Liver (tissue), 9 donors: ENCODE measurements around the gene SMIM36. TPM values are rescaled to one million over a fixed set of nuclear protein-coding genes. Genes with fewer than 3 reads are reported as not detected.
"Not testable (repeated sequence)": the region's sequence is repeated elsewhere in the genome, so short reads cannot be mapped to it uniquely, and the experiment has no call there.

Source experiments
- DNase-seq: peaks from one replicate; pipeline ENCODE4 v3.0.0-alpha.2; 2017; ENCODE audit warnings: low spot score
- H3K27ac ChIP-seq, 2 donors: one replicate each; pipeline ENCODE4 v1.7.0; 2013; ENCODE audit warnings: inconsistent platforms in 2 of 2, low read length in 2 of 2, control low read depth in 1 of 2, low read depth in 1 of 2, mild to moderate bottlenecking in 1 of 2
- H3K27me3 ChIP-seq, 4 donors: one replicate each; pipeline versions ENCODE4 v1.6.1 to v1.7.0; 2013; ENCODE audit warnings: low read length in 3 of 4, inconsistent platforms in 1 of 4, mild to moderate bottlenecking in 1 of 4, moderate library complexity in 1 of 4; ENCODE audit not compliant: control insufficient read depth in 4 of 4, insufficient read depth in 4 of 4
- H3K36me3 ChIP-seq, 4 donors: one replicate each; pipeline versions ENCODE4 v1.6.1 to v1.7.0; 2013; ENCODE audit warnings: low read length in 3 of 4, mild to moderate bottlenecking in 3 of 4, low read depth in 1 of 4, moderate library complexity in 1 of 4; ENCODE audit not compliant: control insufficient read depth in 4 of 4, insufficient read depth in 3 of 4
- H3K4me1 ChIP-seq, 4 donors: one replicate each; pipeline versions ENCODE4 v1.6.1 to v1.7.0; 2013; ENCODE audit warnings: low read length in 3 of 4, mild to moderate bottlenecking in 3 of 4, moderate library complexity in 1 of 4; ENCODE audit not compliant: control insufficient read depth in 4 of 4, insufficient read depth in 4 of 4
- H3K4me3 ChIP-seq, 3 donors: one replicate each; pipeline versions ENCODE4 v1.6.1 to v1.7.0; 2013; ENCODE audit warnings: low read length in 3 of 3, control low read depth in 1 of 3, low read depth in 1 of 3, mild to moderate bottlenecking in 1 of 3
- H3K9ac ChIP-seq, 2 donors: one replicate each; pipeline ENCODE4 v1.7.0; 2013; ENCODE audit warnings: low read length in 2 of 2, mild to moderate bottlenecking in 2 of 2, moderate library complexity in 2 of 2, control low read depth in 1 of 2, low read depth in 1 of 2
- H3K9me3 ChIP-seq, 4 donors: one replicate each; pipeline versions ENCODE4 v1.6.1 to v1.7.0; 2013; ENCODE audit warnings: low read length in 3 of 4; ENCODE audit not compliant: control insufficient read depth in 4 of 4
- EGR1 ChIP-seq, 2 donors: IDR thresholded peaks; 2 replicates each; pipeline ENCODE4 v1.6.1; 2016 to 2018; ENCODE audit warnings: antibody characterized with exemption in 2 of 2, low read depth in 2 of 2
- FOXA1 ChIP-seq: IDR thresholded peaks from 2 replicates; pipeline ENCODE4 v1.6.1; 2016; ENCODE audit warnings: antibody characterized with exemption
- FOXA2 ChIP-seq: IDR thresholded peaks from 2 replicates; pipeline ENCODE4 v1.6.1; 2016; ENCODE audit warnings: antibody characterized with exemption
- GABPA ChIP-seq, 2 donors: IDR thresholded peaks in 1 of 2; conservative IDR thresholded peaks in 1 of 2; 2 replicates each; pipeline ENCODE4 v1.6.1; 2016; ENCODE audit warnings: antibody characterized with exemption in 2 of 2, mild to moderate bottlenecking in 1 of 2, moderate library complexity in 1 of 2
- HNF4A ChIP-seq, 2 donors: conservative IDR thresholded peaks; 2 replicates each; pipeline ENCODE4 v1.6.1; 2016; ENCODE audit warnings: antibody characterized with exemption in 2 of 2, mild to moderate bottlenecking in 2 of 2
- HNF4G ChIP-seq: IDR thresholded peaks from 2 replicates; pipeline ENCODE4 v1.6.1; 2016; ENCODE audit warnings: antibody characterized with exemption
- JUND ChIP-seq, 2 donors: IDR thresholded peaks; 2 replicates each; pipeline ENCODE4 v1.6.1; 2016; ENCODE audit warnings: antibody characterized with exemption in 2 of 2
- NR2F2 ChIP-seq: IDR thresholded peaks from 2 replicates; pipeline ENCODE4 v1.6.1; 2016; ENCODE audit warnings: antibody characterized with exemption
- RAD21 ChIP-seq, 2 donors: IDR thresholded peaks; 2 replicates each; pipeline ENCODE4 v1.6.1; 2016; ENCODE audit warnings: antibody characterized with exemption in 2 of 2, mild to moderate bottlenecking in 2 of 2
- RXRA ChIP-seq, 2 donors: IDR thresholded peaks; 2 replicates each; pipeline ENCODE4 v1.6.1; 2017 to 2018; ENCODE audit warnings: antibody characterized with exemption in 2 of 2, mild to moderate bottlenecking in 1 of 2
- SP1 ChIP-seq: IDR thresholded peaks from 2 replicates; pipeline ENCODE4 v1.6.1; 2018; ENCODE audit warnings: antibody characterized with exemption, mild to moderate bottlenecking
- TAF1 ChIP-seq: conservative IDR thresholded peaks from 2 replicates; pipeline ENCODE4 v1.6.1; 2016; ENCODE audit warnings: antibody characterized with exemption, mild to moderate bottlenecking
- YY1 ChIP-seq: IDR thresholded peaks from 2 replicates; pipeline ENCODE4 v1.6.1; 2016; ENCODE audit warnings: antibody characterized with exemption, mild to moderate bottlenecking
- WGBS: extraction: QIAGEN DNeasy Blood & Tissue Kit; methylation state at CpG from one replicate; pipeline ENCODE4 v1.1.7; 2013; 5-methylcytosine and 5-hydroxymethylcytosine counted together
- polyA plus RNA-seq, 2 donors: library from polyadenylated mRNA; stranded (reverse) in 1 of 2; unstranded in 1 of 2; fragments of 200-250 nt in 1 of 2; fragments of >200 nt in 1 of 2; fragmentation: Nextera tagmentation in 1 of 2; extraction: Ambion mirVana in 1 of 2; gene quantifications; one replicate each; pipeline versions ENCODE4 v1.2.1 to v1.2.3, GENCODE V29; 2013 to 2015
- total RNA-seq, 2 donors: library from RNA; depleted of rRNA; stranded (reverse); fragments of >200 nt; gene quantifications; one replicate each; pipeline ENCODE4 v1.2.3, GENCODE V29; 2014
- TF ChIP-seq, protein P1 (sequence below): IDR thresholded peaks from 2 replicates; pipeline ENCODE4 v1.6.1; 2016; ENCODE audit warnings: antibody characterized with exemption, mild to moderate bottlenecking
- TF ChIP-seq, protein P2 (sequence below): IDR thresholded peaks from 2 replicates; pipeline ENCODE4 v1.6.1; 2016; ENCODE audit warnings: antibody characterized with exemption
- TF ChIP-seq, protein P3 (sequence below): IDR thresholded peaks from 2 replicates; pipeline ENCODE4 v1.6.1; 2016; ENCODE audit warnings: antibody characterized with exemption
- TF ChIP-seq, protein P4 (sequence below): IDR thresholded peaks from 2 replicates; pipeline ENCODE4 v1.6.1; 2016; ENCODE audit warnings: antibody characterized with exemption
- TF ChIP-seq, protein P5 (sequence below): fragments of 150-350 bp; IDR thresholded peaks from 2 replicates; pipeline ENCODE4 v1.5.1; 2017; ENCODE audit warnings: improper control_type of control experiment, low read depth, low read length; ENCODE audit not compliant: missing input control
- donor health status: healthy.
- donor health status: healthy.
- donor health status: healthy.
- donor health status: healthy.
- donor health status: healthy.

The SMIM36 gene
- total and polyA plus RNA-seq, 4 donors: not detected

DNA sequence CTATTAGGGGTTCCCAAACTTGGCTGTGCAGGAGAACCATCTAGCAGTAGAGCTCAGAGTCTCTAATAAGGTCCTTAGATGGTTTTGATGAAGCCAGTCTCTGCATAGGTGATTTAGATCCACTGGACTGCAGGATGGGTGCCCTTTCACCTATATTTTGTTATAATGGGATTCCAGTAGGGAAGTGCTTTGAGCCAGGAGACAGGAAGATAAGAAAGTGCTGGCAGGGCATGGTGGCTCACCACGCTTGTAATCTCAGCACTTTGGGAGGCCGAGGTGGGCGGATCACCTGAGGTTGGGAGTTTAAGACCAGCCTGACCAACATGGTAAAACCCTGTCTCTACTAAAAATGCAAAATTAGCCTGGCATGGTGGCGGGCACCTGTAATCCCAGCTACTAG is 45.5 kb downstream of the SMIM36 start:
- not testable (repeated sequence) for H3K27ac ChIP-seq, DNase-seq, H3K27me3 ChIP-seq, H3K36me3 ChIP-seq, H3K4me1 ChIP-seq, H3K4me3 ChIP-seq, H3K9me3 ChIP-seq, H3K9ac ChIP-seq
- WGBS: 89% methylated on average over 4 of the region's 4 CpGs

DNA sequence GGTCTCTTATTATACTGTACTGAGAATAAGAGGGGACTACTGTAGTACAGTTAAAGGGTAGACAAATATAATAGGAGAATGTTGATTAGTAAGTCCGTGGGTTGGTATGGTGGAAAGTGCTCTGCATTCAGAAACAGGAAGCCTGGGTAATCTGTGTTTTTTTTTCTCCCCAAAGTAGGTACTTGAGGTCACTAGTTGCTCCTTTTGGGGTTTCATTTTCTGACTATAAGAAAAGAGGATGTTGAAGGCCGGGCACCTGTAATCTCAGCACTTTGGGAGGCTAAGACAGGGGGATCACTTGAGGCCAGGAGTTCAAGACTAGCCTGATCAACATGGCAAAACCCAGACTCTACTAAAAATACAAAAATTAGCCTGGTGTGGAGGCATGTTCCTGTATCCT is 47.7 kb downstream of the SMIM36 start:
- H3K27ac ChIP-seq: no peak overlapping the region

More for the DNA sequence above, 47.7 kb downstream of the SMIM36 start:
- H3K4me1 ChIP-seq: no peaks in the 10 kb centered on the region
- no peaks in the 10 kb centered on the region for H3K9me3 ChIP-seq
- TF ChIP-seq, protein P1, sequence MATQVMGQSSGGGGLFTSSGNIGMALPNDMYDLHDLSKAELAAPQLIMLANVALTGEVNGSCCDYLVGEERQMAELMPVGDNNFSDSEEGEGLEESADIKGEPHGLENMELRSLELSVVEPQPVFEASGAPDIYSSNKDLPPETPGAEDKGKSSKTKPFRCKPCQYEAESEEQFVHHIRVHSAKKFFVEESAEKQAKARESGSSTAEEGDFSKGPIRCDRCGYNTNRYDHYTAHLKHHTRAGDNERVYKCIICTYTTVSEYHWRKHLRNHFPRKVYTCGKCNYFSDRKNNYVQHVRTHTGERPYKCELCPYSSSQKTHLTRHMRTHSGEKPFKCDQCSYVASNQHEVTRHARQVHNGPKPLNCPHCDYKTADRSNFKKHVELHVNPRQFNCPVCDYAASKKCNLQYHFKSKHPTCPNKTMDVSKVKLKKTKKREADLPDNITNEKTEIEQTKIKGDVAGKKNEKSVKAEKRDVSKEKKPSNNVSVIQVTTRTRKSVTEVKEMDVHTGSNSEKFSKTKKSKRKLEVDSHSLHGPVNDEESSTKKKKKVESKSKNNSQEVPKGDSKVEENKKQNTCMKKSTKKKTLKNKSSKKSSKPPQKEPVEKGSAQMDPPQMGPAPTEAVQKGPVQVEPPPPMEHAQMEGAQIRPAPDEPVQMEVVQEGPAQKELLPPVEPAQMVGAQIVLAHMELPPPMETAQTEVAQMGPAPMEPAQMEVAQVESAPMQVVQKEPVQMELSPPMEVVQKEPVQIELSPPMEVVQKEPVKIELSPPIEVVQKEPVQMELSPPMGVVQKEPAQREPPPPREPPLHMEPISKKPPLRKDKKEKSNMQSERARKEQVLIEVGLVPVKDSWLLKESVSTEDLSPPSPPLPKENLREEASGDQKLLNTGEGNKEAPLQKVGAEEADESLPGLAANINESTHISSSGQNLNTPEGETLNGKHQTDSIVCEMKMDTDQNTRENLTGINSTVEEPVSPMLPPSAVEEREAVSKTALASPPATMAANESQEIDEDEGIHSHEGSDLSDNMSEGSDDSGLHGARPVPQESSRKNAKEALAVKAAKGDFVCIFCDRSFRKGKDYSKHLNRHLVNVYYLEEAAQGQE: no peak
- TF ChIP-seq, protein P2, sequence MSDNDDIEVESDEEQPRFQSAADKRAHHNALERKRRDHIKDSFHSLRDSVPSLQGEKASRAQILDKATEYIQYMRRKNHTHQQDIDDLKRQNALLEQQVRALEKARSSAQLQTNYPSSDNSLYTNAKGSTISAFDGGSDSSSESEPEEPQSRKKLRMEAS: no peak
- TF ChIP-seq JUND (IDR thresholded peaks at IDR 0.05) (no peak), RAD21 (IDR thresholded peaks at IDR 0.05) (no peak), RXRA (IDR thresholded peaks at IDR 0.05) (no peak), YY1 (no peak), NR2F2 (no peak), HNF4G (no peak), FOXA2 (no peak), TAF1 (no peak), HNF4A (conservative IDR thresholded peaks at IDR 0.05) (no peak), FOXA1 (no peak), SP1 (no peak), GABPA (IDR thresholded peaks at IDR 0.05 in 1 of 2, conservative IDR thresholded peaks at IDR 0.05 in 1 of 2) (no peak), EGR1 (IDR thresholded peaks at IDR 0.05; ENCODE audit: low read depth in 2 of 2) (no peak)
- TF ChIP-seq, protein P3, sequence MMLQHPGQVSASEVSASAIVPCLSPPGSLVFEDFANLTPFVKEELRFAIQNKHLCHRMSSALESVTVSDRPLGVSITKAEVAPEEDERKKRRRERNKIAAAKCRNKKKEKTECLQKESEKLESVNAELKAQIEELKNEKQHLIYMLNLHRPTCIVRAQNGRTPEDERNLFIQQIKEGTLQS: no peak
- TF ChIP-seq, protein P4, sequence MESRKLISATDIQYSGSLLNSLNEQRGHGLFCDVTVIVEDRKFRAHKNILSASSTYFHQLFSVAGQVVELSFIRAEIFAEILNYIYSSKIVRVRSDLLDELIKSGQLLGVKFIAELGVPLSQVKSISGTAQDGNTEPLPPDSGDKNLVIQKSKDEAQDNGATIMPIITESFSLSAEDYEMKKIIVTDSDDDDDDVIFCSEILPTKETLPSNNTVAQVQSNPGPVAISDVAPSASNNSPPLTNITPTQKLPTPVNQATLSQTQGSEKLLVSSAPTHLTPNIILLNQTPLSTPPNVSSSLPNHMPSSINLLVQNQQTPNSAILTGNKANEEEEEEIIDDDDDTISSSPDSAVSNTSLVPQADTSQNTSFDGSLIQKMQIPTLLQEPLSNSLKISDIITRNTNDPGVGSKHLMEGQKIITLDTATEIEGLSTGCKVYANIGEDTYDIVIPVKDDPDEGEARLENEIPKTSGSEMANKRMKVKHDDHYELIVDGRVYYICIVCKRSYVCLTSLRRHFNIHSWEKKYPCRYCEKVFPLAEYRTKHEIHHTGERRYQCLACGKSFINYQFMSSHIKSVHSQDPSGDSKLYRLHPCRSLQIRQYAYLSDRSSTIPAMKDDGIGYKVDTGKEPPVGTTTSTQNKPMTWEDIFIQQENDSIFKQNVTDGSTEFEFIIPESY: no peak
- TF ChIP-seq, protein P5, sequence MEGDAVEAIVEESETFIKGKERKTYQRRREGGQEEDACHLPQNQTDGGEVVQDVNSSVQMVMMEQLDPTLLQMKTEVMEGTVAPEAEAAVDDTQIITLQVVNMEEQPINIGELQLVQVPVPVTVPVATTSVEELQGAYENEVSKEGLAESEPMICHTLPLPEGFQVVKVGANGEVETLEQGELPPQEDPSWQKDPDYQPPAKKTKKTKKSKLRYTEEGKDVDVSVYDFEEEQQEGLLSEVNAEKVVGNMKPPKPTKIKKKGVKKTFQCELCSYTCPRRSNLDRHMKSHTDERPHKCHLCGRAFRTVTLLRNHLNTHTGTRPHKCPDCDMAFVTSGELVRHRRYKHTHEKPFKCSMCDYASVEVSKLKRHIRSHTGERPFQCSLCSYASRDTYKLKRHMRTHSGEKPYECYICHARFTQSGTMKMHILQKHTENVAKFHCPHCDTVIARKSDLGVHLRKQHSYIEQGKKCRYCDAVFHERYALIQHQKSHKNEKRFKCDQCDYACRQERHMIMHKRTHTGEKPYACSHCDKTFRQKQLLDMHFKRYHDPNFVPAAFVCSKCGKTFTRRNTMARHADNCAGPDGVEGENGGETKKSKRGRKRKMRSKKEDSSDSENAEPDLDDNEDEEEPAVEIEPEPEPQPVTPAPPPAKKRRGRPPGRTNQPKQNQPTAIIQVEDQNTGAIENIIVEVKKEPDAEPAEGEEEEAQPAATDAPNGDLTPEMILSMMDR: no peak
- H3K4me3 ChIP-seq: no peak overlapping the region
- DNase-seq: no peak
- 76% methylated on average over 2 of the region's 2 CpGs for WGBS
- H3K36me3 ChIP-seq: no peaks in the 10 kb centered on the region
- H3K9ac ChIP-seq: no peak overlapping the region
- H3K27me3 ChIP-seq: no peaks in the 10 kb centered on the region
